Glutamatergic neuron (in vitro differentiated cells): ENCODE data around the gene ZNF595. TPM values are rescaled to one million over a fixed set of nuclear protein-coding genes. Genes with fewer than 3 reads are reported as not detected.
"Not testable (repeated sequence)": the region's sequence is repeated elsewhere in the genome, so short reads cannot be mapped to it uniquely, and the experiment has no call there.

Source experiments
- DNase-seq: peaks from one replicate; pipeline ENCODE4 v3.0.0; 2022
- H3K27ac Mint-ChIP-seq: one replicate; pipeline ENCODE4 v1.8.0; 2020; ENCODE audit warnings: mild to moderate bottlenecking, mixed read lengths, inconsistent platforms; ENCODE audit not compliant: unreplicated experiment
- H3K27me3 Mint-ChIP-seq: one replicate; pipeline ENCODE4 v1.8.0; 2020; ENCODE audit warnings: mild to moderate bottlenecking, moderate library complexity, mixed read lengths, inconsistent platforms; ENCODE audit not compliant: unreplicated experiment
- H3K36me3 Mint-ChIP-seq: one replicate; pipeline ENCODE4 v1.8.0; 2020; ENCODE audit warnings: mild to moderate bottlenecking, mixed read lengths, inconsistent platforms; ENCODE audit not compliant: unreplicated experiment
- H3K4me1 Mint-ChIP-seq: one replicate; pipeline ENCODE4 v1.8.0; 2020; ENCODE audit warnings: mild to moderate bottlenecking, low read depth, mixed read lengths, inconsistent platforms; ENCODE audit not compliant: unreplicated experiment
- H3K4me3 Mint-ChIP-seq: one replicate; pipeline ENCODE4 v1.8.0; 2020; ENCODE audit warnings: mild to moderate bottlenecking, mixed read lengths, inconsistent platforms; ENCODE audit not compliant: unreplicated experiment
- H3K9me3 Mint-ChIP-seq: one replicate; pipeline ENCODE4 v1.8.0; 2020; ENCODE audit warnings: mild to moderate bottlenecking, moderate library complexity, mixed read lengths, inconsistent platforms; ENCODE audit not compliant: unreplicated experiment
- CTCF ChIP-seq: fragments of 200-600 bp; sonication (generic); IDR thresholded peaks from one replicate; pipeline ENCODE4 v1.5.0; 2021; ENCODE audit not compliant: partially characterized antibody, unreplicated experiment
- total RNA-seq: library from RNA; stranded (reverse); fragmentation: NEBNext Ultra II Directional; extraction: Animal tissue kit (Norgen Biotek cat#: 25700); gene quantifications from one replicate; pipeline ENCODE4 v1.2.1, GENCODE V29; 2021; ENCODE audit not compliant: unreplicated experiment

Gene ZNF595
- total RNA-seq, 1 donor from 2014 or later, result 17.5 TPM

- not testable (repeated sequence) for H3K27me3 Mint-ChIP-seq, H3K4me3 Mint-ChIP-seq, H3K36me3 Mint-ChIP-seq, DNase-seq, H3K4me1 Mint-ChIP-seq, H3K9me3 Mint-ChIP-seq, H3K27ac Mint-ChIP-seq
These were observed 19.8 kb upstream of the ZNF595 start for GRCh38 chr4:33314-33713.

GRCh38 chr4:36559-37415, 16.3 kb upstream of the ZNF595 start:
- not testable (repeated sequence) for H3K36me3 Mint-ChIP-seq

GRCh38 chr4:38202-38601, 14.9 kb upstream of the ZNF595 start:
- not testable (repeated sequence) for DNase-seq, H3K36me3 Mint-ChIP-seq, H3K27ac Mint-ChIP-seq, H3K4me3 Mint-ChIP-seq, H3K4me1 Mint-ChIP-seq, H3K9me3 Mint-ChIP-seq, H3K27me3 Mint-ChIP-seq

More at GRCh38 chr4:36559-37415, 16.3 kb upstream of the ZNF595 start:
- H3K27me3 Mint-ChIP-seq, H3K4me1 Mint-ChIP-seq, DNase-seq, H3K27ac Mint-ChIP-seq, H3K9me3 Mint-ChIP-seq, H3K4me3 Mint-ChIP-seq: not testable (repeated sequence)

- not testable (repeated sequence) for H3K4me3 Mint-ChIP-seq, H3K27me3 Mint-ChIP-seq, H3K27ac Mint-ChIP-seq, DNase-seq, H3K36me3 Mint-ChIP-seq, H3K9me3 Mint-ChIP-seq, H3K4me1 Mint-ChIP-seq
These were observed 9.7 kb upstream of the ZNF595 start for GRCh38 chr4:43375-43774.

- H3K27me3 Mint-ChIP-seq, H3K9me3 Mint-ChIP-seq, DNase-seq, H3K4me1 Mint-ChIP-seq, H3K36me3 Mint-ChIP-seq, H3K4me3 Mint-ChIP-seq, H3K27ac Mint-ChIP-seq: not testable (repeated sequence)
These were observed 1.9 kb upstream of the ZNF595 start for GRCh38 chr4:51253-51652.

- H3K9me3 Mint-ChIP-seq, H3K27me3 Mint-ChIP-seq, H3K36me3 Mint-ChIP-seq, H3K4me1 Mint-ChIP-seq, H3K27ac Mint-ChIP-seq, H3K4me3 Mint-ChIP-seq, DNase-seq: not testable (repeated sequence)
These were observed 1.4 kb upstream of the ZNF595 start for GRCh38 chr4:51655-52277.

GRCh38 chr4:53521-53920, 400 bp downstream of the ZNF595 start:
- H3K4me1 Mint-ChIP-seq, H3K27ac Mint-ChIP-seq, H3K9me3 Mint-ChIP-seq, DNase-seq, H3K27me3 Mint-ChIP-seq, H3K4me3 Mint-ChIP-seq, H3K36me3 Mint-ChIP-seq: not testable (repeated sequence)

- not testable (repeated sequence) for H3K4me1 Mint-ChIP-seq, H3K27ac Mint-ChIP-seq, H3K9me3 Mint-ChIP-seq, H3K4me3 Mint-ChIP-seq, DNase-seq, H3K27me3 Mint-ChIP-seq
- H3K36me3 Mint-ChIP-seq, result peaks cover 12% of the 10 kb centered on the region
These were observed 11.6 kb downstream of the ZNF595 start for GRCh38 chr4:64733-65132.

GRCh38 chr4:71830-72229, 18.7 kb downstream of the ZNF595 start:
- Mint-ChIP-seq H3K36me3 (peaks cover 69% of the 10 kb centered on the region), H3K9me3 (peaks cover 32% of the 10 kb centered on the region), H3K27ac (no peak overlapping the region), H3K4me1 (no peaks in the 10 kb centered on the region), H3K27me3 (peaks cover 7% of the 10 kb centered on the region), H3K4me3 (no peak overlapping the region)
- no peak for DNase-seq
- TF ChIP-seq CTCF, result no peak
